Measurements from ENCODE around the gene KLHDC8A.
"Not testable (repeated sequence)": the region's sequence is repeated elsewhere in the genome, so short reads cannot be mapped to it uniquely, and the experiment has no call there.

Gene KLHDC8A

DNA sequence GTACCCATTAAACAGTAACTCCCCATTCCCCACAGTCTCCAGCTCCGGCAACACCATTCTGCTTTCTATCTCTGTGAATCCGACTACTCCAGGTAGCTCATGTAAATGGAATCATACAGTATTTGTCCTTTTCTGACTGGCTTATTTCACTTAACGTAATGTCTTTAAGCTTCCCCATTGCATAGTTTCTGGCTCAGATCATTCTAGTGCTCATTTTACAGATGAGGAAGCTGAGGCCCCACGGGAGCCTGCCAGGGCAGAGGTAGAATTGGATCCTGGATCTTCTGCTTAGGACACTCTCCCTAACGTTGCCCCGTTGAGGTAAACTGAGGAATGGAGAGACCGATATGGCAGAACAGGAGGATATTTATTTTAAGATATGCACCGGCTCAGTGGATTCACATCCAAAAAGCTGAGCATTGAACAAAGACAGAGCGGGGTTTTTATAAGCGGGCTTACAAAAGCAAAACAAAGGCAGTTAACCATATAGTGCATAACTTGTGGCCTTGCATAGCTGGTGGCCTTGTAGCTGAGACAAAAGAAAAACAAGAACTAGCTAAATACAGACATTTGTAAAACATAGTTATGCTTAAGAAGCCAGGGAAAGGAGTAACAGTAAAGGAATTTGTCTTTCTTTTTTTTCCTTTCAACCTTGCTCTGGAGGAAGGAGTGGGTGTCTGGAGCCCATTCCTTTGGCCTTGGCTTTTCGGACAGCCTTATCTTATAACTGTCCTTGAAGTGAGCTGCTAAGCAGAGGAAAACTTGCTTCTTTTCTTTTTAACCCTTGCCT is 15.3 kb upstream of the KLHDC8A start:
- TF ChIP-seq, protein P1, sequence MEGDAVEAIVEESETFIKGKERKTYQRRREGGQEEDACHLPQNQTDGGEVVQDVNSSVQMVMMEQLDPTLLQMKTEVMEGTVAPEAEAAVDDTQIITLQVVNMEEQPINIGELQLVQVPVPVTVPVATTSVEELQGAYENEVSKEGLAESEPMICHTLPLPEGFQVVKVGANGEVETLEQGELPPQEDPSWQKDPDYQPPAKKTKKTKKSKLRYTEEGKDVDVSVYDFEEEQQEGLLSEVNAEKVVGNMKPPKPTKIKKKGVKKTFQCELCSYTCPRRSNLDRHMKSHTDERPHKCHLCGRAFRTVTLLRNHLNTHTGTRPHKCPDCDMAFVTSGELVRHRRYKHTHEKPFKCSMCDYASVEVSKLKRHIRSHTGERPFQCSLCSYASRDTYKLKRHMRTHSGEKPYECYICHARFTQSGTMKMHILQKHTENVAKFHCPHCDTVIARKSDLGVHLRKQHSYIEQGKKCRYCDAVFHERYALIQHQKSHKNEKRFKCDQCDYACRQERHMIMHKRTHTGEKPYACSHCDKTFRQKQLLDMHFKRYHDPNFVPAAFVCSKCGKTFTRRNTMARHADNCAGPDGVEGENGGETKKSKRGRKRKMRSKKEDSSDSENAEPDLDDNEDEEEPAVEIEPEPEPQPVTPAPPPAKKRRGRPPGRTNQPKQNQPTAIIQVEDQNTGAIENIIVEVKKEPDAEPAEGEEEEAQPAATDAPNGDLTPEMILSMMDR (conservative IDR thresholded peaks at IDR 0.05; ENCODE audit: control insufficient read depth, insufficient read depth, low read depth, low read length): no peak
- H3K4me3 ChIP-seq (ENCODE audit: control insufficient read depth, low read depth, low read length): no peak overlapping the region
- peak; percentile 57 for DNase-seq (ENCODE audit: low read depth)

DNA sequence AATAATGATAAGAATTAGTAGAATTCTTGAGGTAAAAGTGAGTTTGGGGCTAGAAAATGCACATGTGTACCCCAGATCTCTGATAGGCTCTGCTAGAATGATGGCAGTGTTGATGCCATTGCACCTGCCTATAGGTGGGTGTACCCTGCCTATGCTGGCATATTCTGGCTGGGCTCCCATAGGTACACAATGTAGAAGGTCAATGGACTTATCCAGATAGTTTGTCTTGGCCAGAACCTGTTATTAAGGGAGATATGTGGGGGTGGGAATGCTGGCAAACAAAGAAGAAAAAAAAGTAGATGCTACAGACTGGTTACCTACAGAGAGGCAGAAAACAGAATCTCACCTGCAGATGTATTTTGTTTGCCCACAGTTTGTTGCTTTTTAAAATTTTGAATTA is 14.1 kb upstream of the KLHDC8A start:
- TF ChIP-seq, protein P1 (conservative IDR thresholded peaks at IDR 0.05; ENCODE audit: control insufficient read depth, insufficient read depth, low read depth, low read length): no peak
- no peak for DNase-seq (ENCODE audit: low read depth)
- H3K4me3 ChIP-seq (ENCODE audit: control insufficient read depth, low read depth, low read length): no peak overlapping the region

DNA sequence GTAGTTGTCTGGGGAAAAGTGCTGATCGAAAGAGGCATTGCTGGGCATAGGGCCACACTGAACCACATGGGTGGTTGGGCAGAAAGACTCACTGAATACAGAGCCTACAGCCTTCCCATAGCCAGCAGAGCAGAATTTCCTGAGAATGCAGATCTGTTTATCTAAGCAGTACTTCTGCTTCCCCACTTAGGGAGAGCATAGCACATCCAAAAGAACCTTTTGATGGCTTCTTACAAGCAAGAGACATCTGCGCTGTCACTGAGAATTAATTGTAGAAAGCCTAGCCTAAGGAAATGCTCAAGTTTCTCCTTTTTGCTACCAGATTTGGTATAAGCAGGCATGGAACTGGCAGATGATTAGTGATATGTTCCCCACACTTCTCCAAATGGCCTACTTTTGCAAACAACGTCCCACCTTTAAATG is 13.0 kb upstream of the KLHDC8A start:
- no peak for DNase-seq (ENCODE audit: low read depth)
- no peak overlapping the region for H3K4me3 ChIP-seq (ENCODE audit: control insufficient read depth, low read depth, low read length)
- TF ChIP-seq, protein P1 (conservative IDR thresholded peaks at IDR 0.05; ENCODE audit: control insufficient read depth, insufficient read depth, low read depth, low read length): no peak

DNA sequence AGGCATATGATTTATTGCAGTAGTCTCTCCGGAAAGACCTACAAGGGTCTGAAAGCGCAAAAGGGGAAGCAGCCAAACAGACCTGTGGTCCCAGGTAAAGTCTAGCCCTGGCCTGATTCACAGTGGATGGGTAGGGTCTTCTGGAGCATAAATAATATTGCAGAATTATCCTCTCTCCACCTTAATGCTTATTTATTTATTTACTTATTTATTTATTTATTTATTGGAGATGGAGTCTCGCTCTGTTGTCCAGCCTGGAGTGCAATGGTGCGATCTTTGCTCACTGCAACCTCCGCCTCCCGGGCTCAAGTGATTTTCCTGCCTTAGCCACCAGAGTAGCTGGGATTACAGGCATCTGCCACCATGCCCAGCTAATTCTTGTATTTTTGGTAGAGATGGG is 11.8 kb upstream of the KLHDC8A start:
- DNase-seq (ENCODE audit: low read depth): no peak
- no peak overlapping the region for H3K4me3 ChIP-seq (ENCODE audit: control insufficient read depth, low read depth, low read length)
- TF ChIP-seq, protein P1 (conservative IDR thresholded peaks at IDR 0.05; ENCODE audit: control insufficient read depth, insufficient read depth, low read depth, low read length): no peak

DNA sequence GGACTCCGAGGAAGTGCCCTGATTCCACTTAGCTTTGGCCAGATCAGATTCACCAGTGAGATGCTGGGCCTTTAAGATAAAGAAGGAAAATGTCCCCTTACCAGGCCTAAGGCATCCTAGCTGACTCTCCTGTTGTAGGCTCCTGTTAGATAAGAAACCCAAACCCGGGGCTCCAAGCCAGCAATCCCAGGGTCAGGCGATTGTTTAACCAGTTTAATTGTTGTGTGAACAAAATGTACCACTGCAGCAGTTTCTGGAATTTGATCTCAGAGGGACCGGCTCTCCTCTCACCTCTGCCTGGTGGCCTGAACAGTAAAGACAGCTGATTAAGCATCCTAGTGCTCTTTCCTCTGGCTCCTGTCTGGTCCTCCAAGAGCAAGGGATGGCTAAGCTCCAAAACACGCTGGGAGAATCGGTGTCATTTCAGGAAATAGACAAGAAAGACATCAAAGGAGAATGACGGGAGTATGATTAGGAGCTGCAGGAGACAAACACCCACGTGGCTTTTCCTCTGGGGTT is 9.3 kb upstream of the KLHDC8A start:
- DNase-seq (ENCODE audit: low read depth): peak; percentile 31
- TF ChIP-seq, protein P1 (conservative IDR thresholded peaks at IDR 0.05; ENCODE audit: control insufficient read depth, insufficient read depth, low read depth, low read length): no peak
- H3K4me3 ChIP-seq (ENCODE audit: control insufficient read depth, low read depth, low read length): no peak overlapping the region

- not testable (repeated sequence) for H3K4me3 ChIP-seq (ENCODE audit: control insufficient read depth, low read depth, low read length); DNase-seq (ENCODE audit: low read depth)
Measured at GRCh38 chr1:205365086-205365485, 8.4 kb upstream of the KLHDC8A start.

- DNase-seq (ENCODE audit: low read depth): no peak
- H3K4me3 ChIP-seq (ENCODE audit: control insufficient read depth, low read depth, low read length): no peak overlapping the region
- TF ChIP-seq, protein P1 (conservative IDR thresholded peaks at IDR 0.05; ENCODE audit: control insufficient read depth, insufficient read depth, low read depth, low read length): no peak
Measured at GRCh38 chr1:205360891-205361290, 4.2 kb upstream of the KLHDC8A start.
